Skin epidermis (tissue), 12 donors: ENCODE data around the gene RWDD3.

Experiments used
- H3K27ac ChIP-seq, 21 experiments: fragments of 200-600 bp; sonication (generic) in 11 of 21; one replicate each; pipeline ENCODE4 v1.5.0; 2020; ENCODE audit warnings: mild to moderate bottlenecking in 3 of 21, inconsistent platforms in 2 of 21, moderate library complexity in 2 of 21
- H3K4me3 ChIP-seq, 7 experiments: fragments of 200-600 bp; sonication (generic) in 2 of 7; one replicate each; pipeline ENCODE4 v1.5.0; 2020; ENCODE audit warnings: inconsistent platforms in 2 of 7, mild to moderate bottlenecking in 2 of 7, moderate library complexity in 1 of 7

Gene RWDD3

DNA sequence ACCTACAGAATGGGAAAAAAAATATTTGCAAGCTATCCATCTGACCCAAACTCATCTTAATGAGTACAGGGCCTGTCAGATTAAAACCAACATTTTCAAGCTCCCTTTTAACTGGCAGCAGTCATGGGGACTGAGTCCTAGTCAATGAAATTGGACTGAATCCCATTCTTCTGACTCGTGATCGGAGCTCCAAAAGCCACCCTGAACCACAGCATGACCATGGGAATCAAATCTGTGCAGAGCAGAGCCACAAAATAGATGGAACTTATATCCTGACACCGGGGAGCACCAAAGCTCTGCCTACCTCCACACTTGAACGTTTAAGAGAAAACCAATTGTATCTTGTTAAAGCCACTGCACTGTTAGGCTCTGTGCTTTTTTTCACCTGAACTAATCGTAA, 5.0 kb upstream of the RWDD3 start:
- no peak overlapping the region for H3K27ac ChIP-seq
- no peak overlapping the region for H3K4me3 ChIP-seq

GRCh38 chr1:95229706-95230105, 4.3 kb upstream of the RWDD3 start:
- Histone ChIP-seq H3K4me3 (no peak overlapping the region), H3K27ac (peak overlapping the region in 1 of 21 experiments; percentile 20)

GRCh38 chr1:95230256-95230655, 3.8 kb upstream of the RWDD3 start:
- peak overlapping the region in 1 of 21 experiments; percentile 20 for H3K27ac ChIP-seq
- H3K4me3 ChIP-seq: no peak overlapping the region

DNA sequence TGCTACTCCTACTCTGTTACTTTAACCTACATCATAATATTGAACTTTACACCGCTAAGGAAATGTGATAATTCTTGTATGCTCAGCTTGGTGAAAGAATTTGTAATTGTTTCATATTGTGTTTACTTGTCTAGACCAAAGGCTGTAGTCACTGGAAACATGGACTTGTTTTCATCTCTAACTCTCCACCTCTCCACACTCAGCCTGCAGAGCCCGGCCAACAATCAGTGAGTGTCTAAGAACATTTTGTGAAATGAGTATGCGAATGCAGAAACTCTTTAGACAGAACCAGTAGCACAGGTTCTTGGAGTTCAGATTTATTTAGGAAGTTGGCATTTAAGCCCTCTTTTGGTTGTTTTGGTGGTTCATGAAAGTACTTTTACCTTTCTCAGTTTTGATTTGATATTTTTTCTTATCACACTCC, 3.2 kb upstream of the RWDD3 start:
- H3K27ac ChIP-seq: peak overlapping the region in 1 of 21 experiments; percentile 20
- H3K4me3 ChIP-seq: no peak overlapping the region

- Histone ChIP-seq H3K4me3 (peak overlapping the region; percentile 50 to 93 (median 76)), H3K27ac (peak overlapping the region in 15 of 21 experiments; percentile 25 to 95 (median 86))
These were observed 1.2 kb upstream of the RWDD3 start for GRCh38 chr1:95232646-95233318.

DNA sequence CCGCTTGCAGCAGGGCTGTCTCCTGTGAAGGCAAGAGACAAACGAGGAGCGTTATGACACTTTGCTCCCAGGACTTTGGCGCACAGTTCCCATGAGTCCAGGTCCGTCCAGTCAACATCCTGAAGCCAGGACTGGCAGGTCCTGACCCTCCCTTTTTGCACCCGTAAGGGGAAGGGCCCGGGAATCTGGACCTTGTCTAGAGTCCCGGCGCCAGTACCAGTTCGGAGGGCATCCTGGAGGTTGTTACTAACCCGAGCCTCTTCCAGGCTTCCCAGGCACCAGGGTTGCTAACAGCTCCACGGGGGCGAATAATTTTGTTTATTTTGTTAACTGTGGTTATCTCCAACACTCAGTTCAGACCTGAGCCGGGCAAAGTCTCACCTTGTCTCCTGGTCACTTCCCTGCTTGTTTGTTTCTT, 682 bp upstream of the RWDD3 start:
- H3K27ac ChIP-seq: peak overlapping the region in 20 of 21 experiments; percentile 25 to 95 (median 84)

DNA sequence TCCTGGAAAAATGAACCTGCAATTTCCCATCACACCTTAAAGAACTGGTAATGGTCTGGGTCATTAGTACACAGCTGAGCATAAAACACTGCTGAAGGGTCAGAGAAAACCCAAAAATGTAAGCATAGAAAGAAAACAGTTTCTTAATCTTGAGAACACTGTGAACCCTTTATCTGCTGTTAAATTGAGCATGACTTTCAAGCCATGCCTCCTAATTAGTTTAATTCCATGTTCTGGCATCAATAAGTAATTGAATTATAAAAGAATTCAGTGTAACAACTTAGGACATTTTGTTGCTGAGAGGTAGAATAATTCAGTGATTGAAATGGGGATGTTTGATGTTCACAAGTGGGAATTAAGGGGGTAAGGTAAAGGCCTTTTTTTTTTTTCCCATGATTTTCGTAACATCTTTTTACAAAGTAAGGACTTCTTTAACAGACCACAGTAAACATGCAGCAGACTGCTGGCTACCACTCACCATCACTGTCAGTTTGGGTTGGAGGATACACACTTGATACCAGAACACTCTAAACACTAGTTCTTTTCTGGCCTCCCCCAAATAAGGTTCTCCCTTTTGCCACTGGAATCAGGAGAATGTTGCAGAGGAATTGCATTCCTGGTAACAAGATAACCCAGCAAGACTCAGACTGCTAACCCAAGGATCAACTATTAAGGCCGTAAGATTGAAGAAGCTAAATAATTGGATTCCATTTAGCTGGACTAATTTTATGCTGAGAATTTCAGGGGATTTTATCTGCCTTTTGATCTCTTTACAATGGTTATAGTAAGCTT, 3.0 kb downstream of the RWDD3 start:
- Histone ChIP-seq H3K27ac (no peak overlapping the region), H3K4me3 (no peak overlapping the region)

More for the DNA sequence above, 682 bp upstream of the RWDD3 start:
- H3K4me3 ChIP-seq: peak overlapping the region; percentile 50 to 93 (median 76)

DNA sequence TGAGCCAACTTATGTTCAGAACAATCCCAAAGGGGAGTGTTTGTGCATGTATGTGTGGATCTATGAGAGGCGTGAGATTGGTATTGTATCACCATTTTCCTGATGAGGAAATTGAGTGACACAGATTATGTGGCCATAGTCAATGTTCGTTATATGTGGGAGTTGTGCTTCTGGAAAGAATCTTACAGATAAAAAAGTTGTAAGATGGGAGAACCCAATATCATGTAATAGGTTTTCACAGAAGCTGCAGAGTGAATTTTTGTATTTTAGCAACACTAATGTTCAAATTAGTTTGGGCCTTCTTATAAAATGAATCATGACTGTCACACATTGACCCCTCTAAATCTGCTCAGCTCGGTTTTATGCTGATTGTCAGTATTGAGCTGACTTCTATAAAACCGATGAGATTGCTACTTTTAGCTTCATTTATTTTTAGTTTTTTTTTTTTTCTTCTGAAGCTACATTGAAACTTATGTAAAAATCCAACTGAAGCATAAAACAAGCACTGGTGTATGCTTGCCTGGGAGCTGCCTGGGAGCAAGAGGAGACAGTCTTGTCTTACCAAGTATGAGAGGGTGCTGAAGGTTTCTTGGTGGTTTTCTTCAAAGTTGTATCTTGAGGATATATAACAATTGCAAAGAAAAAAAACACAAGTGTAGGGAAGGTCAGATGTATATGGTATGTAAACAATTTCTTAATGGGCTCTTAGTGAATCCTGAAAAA, 4.1 kb downstream of the RWDD3 start:
- no peak overlapping the region for H3K27ac ChIP-seq
- no peak overlapping the region for H3K4me3 ChIP-seq

GRCh38 chr1:95245029-95245428, 11.0 kb downstream of the RWDD3 start:
- H3K4me3 ChIP-seq: no peak overlapping the region
- no peak overlapping the region for H3K27ac ChIP-seq

- H3K4me3 ChIP-seq: no peak overlapping the region
- H3K27ac ChIP-seq: no peak overlapping the region
These were observed 12.5 kb downstream of the RWDD3 start for GRCh38 chr1:95246511-95246910.

DNA sequence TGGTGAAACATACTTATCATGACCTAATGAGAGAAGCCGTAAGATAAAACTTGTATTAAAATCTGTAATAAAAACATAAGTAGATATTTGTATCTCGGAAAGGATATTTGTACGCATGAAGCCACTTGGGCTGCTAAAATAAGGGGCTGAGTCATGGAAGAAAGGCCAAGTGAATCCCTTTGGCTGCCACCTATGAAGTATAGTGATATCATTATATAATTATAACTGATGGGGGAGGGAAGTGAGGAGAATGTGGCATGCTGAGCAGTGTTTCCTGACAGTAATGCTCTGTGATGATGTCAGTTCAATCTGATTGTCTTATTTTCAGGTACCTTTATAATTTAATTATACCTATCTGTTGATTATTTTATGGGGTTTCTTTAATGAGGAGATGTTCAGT, 13.6 kb downstream of the RWDD3 start:
- H3K27ac ChIP-seq: no peak overlapping the region
- no peak overlapping the region for H3K4me3 ChIP-seq

- Histone ChIP-seq H3K27ac (no peak overlapping the region), H3K4me3 (no peak overlapping the region)
These were observed 15.9 kb downstream of the RWDD3 start for GRCh38 chr1:95249916-95250315.

DNA sequence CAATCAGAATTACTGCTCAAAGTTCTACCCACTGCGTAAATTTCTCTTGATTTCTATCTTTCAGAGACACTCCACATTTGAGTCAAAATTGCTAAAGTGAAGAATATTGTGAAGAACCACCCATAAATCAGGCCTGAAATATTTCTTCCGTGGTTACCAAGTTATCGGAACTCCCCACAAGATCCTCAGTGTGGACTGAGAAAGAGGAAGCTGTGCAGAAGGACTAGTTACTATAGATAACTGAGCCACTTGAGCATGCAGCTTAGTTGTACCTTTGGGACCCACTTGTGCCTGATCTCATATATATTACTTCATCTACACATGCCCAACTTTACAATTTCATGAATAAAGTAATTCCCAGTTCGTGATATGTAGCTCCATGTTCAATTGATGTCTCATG, 18.4 kb downstream of the RWDD3 start:
- Histone ChIP-seq H3K4me3 (no peak overlapping the region), H3K27ac (no peak overlapping the region)

DNA sequence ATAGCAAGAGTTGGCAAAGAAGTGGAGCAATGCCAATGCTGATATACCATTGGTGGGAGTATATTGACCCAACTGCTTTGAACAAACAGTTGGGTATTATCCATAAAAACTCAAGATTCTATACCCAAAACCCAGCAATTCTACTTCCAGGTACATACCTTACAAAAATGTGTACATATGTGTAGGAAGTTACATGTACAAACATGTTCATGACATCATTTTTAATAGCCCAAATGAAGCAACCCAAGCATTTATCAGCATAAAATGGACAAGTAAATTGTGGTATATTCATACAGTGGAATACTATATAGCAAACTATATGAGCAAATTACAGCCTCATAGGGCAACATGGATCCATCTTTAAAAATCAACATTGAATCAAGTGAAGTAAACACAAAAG, 20.9 kb downstream of the RWDD3 start:
- H3K27ac ChIP-seq: no peak overlapping the region
- no peak overlapping the region for H3K4me3 ChIP-seq

GRCh38 chr1:95255826-95256225, 21.8 kb downstream of the RWDD3 start:
- Histone ChIP-seq H3K4me3 (no peak overlapping the region), H3K27ac (no peak overlapping the region)

- Histone ChIP-seq H3K27ac (no peak overlapping the region), H3K4me3 (no peak overlapping the region)
These were observed 23.7 kb downstream of the RWDD3 start for GRCh38 chr1:95257758-95258157.

- no peak overlapping the region for H3K4me3 ChIP-seq
- no peak overlapping the region for H3K27ac ChIP-seq
These were observed 25.2 kb downstream of the RWDD3 start for GRCh38 chr1:95259245-95259644.

DNA sequence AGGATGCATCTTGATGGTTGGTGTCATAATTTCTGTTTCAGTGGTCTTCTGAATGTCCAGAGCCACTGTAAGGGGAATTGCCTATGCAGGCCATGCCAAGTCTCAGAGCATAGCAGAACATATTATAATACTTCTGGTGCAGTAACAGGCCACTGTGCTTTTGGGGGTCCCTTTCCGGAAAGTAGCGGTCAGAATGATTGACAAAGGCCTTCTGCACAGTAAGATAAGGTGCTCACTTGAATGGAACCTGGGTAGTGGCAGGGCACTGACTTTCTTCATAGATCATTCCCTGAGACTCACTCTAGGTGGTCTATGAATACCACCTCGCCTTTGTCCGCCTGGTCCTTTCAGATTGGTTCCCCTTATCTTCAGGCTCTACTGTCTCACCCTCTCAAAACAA, 28.9 kb downstream of the RWDD3 start:
- Histone ChIP-seq H3K27ac (no peak overlapping the region), H3K4me3 (no peak overlapping the region)

GRCh38 chr1:95263450-95263849, 29.4 kb downstream of the RWDD3 start:
- no peak overlapping the region for H3K4me3 ChIP-seq

DNA sequence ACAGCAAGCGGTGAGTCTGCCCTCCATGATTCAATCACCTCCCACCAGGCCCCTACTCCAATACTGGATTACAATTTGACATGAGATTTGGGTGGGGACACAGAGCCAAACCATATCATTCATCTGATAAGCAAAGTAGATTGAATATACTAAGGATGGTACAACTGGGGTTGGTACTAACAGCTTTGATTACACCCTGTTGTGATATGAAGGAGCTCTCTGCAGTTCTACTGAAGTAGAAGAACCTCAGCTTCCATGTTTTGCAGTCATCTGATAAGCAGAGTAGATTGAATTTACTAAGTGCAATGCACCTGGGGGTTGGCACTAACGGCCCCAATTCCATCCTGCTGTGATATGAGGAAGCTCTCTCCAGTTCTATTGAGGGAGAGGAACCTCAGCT, 31.1 kb downstream of the RWDD3 start:
- Histone ChIP-seq H3K4me3 (no peak overlapping the region), H3K27ac (no peak overlapping the region)

More at GRCh38 chr1:95263450-95263849, 29.4 kb downstream of the RWDD3 start:
- no peak overlapping the region for H3K27ac ChIP-seq

GRCh38 chr1:95276429-95276828, 42.4 kb downstream of the RWDD3 start:
- no peak overlapping the region for H3K27ac ChIP-seq

More at GRCh38 chr1:95276429-95276828, 42.4 kb downstream of the RWDD3 start:
- no peak overlapping the region for H3K4me3 ChIP-seq
